GM18502 (cell line): Measurements from ENCODE around the gene DENND1B.
"Not testable (repeated sequence)": the region's sequence is repeated elsewhere in the genome, so short reads cannot be mapped to it uniquely, and the experiment has no call there.

Experiments used
- ATAC-seq: cut with Tn5 transposase; IDR thresholded peaks from one replicate; pipeline ENCODE4 v1.9.1; 2021; ENCODE audit warnings: mild to moderate bottlenecking; ENCODE audit not compliant: unreplicated experiment, poor library complexity

DENND1B gene

DNA sequence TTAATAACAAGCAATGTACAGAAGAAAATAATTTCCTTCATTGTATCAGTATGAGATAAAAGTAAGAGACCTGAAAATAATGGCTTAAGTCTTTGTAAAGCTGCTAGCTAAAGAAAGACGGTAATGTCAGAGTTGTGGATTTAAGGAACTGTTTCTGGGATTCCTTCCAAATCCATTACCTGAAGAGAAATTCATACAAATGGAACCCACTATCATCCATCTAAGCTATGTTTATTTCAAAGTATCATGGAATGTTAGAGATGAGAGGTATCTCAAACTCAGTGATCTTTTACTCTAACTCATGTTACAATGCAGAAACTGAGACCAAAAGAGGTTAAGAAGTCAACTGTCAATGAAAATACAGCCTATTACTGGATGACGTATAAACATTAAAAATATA, 197.7 kb downstream of the DENND1B start:
- ATAC-seq = no peak

DNA sequence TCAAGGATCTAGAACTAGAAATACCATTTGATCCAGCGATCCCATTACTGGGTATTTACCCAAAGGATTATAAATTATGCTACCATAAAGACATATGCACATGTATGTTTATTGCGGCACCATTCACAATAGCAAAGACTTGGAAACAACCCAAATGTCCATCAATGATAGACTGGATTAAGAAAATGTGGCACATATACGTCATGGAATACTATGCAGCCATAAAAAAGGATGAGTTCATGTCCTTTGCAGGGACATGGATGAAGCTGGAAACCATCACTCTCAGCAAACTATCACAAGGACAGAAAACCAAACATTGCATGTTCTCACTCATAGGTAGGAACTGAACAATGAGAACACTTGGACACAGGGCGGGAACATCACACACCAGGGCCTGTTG, 199.7 kb downstream of the DENND1B start:
- not testable (repeated sequence) for ATAC-seq

DNA sequence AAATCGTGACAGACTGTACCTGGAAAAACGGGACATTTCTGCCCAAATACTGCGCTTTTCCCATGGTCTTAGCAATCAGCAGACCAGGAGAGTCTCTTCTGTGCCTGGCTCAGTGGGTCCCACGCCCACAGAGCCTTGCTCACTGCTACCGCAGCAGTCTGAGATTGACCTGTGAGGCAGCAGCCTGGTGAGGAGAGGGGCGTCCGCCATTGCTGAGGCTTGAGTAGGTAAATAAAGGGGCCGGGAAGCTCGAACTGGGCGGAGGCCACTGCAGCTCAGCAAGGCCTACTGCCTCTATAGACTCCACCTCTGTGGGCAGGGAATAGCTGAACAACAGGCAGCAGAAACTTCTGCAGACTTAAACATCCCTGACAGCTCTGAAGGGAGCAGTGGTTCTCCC, 203.1 kb downstream of the DENND1B start:
- no peak for ATAC-seq

DNA sequence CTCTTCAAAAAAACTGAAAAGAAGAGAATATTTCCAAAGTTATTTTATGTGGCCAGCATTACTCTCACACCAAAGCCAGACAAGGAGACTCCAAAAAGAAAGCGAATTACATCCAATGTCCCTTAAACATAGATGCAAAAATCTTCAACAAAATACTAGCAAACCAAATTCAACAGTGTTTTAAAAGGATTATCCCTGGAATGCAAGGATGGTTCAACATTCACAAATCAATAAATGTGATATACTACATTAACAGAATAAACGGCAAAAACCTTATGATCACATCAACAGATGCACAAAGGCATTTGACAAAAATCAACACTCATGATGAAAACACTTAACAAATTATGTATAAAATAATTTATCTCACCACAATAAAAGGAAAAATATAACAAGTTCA, 207.8 kb downstream of the DENND1B start:
- ATAC-seq = no peak

DNA sequence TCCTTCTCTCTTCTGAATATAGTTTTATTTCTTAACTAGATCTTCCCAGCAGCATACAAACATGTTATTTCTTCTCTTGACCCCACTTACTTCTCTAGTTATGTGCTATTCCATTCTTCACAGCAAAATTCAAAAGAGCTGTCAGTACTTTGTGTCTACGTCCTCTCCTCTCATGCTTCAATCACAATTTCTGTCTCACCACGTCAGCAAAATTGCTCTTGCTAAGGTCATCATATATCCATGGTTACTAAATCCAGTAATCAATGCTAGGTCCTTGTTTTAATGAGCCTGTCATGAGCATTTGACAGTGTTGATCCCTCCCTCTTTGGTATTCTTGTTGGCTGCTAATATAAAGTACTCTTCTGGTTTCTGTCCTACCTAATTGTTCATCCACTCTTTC, 214.2 kb downstream of the DENND1B start:
- no peak for ATAC-seq

DNA sequence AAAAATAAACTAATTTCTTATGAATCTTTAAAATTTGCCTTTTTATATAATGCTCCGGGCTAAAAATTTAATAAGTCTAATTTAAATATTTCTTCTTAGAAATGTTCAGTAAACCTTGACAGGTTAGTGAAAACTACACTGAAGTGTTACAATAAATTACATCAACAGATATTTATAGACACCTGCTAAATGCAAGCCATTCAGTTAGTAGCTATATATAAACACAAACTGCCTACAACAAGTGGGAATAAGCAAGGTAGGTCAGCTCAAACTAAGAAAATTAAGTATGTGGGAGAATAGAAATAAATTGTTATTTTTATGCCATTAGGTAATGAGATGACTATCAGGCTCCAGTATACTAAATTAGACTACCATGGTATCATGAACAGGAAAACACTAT, 215.6 kb downstream of the DENND1B start:
- no peak for ATAC-seq

DNA sequence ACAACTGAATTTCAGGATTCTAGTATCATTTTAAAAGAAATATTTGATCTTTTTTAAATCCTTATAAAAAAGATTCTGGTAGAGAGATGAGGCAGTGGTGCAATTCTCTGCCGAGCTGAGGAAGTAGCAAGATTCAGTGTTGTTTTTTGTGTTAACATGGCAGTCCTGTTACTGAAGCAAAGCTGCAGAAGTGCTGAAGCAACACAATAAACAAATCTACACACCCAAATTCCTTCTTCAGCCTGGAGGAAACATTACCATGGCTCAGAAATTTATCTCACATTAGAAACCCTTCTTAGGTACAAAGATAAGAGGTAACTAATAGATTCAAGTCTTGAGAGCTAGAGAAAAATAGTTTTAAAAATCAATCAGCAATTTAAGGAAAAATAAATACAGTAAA, 216.0 kb downstream of the DENND1B start:
- no peak for ATAC-seq

DNA sequence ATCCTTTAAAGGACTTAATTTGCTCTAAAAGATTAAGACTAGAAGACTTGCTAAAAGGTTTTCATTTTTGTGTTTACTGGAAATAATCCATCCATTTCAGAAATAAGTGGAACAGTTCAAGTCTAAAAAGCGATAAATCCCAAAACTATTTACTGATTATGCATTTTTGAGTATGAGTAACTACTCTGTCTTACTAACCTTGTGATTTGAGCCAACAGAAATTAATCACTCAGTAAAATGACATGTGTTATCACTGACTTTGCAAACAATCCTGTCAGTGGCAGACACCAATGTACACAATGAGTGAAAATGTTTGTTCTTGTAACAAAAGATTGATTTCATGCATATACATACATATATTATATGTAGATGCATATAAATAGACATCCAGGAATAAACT, 218.0 kb downstream of the DENND1B start:
- ATAC-seq = no peak

DNA sequence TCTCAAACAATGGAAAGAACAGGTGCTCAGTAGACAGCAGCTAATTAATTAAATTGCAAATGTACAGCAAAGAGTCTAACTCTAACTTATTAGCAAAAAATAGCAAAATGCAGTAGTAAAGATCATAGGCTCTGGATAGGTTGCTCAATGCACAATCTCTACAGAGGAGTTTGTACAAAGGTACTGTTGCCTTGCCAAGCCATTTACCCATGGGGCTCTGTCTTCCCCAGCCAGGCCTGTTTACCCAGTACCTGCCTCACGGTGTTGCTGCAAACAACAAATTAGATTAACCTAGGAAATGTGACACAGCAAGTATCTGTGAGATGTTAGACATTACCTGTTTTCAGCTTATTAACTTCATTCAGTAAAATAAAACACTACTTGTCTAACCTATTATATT, 222.0 kb downstream of the DENND1B start:
- no peak for ATAC-seq

DNA sequence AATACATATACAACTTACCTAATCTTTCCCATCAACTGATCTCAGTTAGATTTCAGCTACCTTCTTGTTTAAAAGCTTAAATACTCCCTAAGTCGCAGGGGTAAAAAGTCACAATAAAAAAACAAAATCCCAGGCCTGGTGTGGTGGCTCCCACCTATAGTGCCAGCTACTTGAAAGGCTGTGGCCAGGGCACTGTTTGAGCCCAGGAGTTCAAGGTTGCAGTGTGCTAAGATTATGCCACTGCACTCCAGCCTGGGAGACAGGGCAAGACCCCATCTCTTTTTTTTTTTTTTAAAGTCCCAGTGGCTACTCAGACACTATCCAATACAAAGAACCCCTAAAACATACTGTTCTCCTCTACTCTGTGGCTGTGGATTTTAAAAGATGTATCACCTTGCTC, 228.3 kb downstream of the DENND1B start:
- ATAC-seq = no peak

DNA sequence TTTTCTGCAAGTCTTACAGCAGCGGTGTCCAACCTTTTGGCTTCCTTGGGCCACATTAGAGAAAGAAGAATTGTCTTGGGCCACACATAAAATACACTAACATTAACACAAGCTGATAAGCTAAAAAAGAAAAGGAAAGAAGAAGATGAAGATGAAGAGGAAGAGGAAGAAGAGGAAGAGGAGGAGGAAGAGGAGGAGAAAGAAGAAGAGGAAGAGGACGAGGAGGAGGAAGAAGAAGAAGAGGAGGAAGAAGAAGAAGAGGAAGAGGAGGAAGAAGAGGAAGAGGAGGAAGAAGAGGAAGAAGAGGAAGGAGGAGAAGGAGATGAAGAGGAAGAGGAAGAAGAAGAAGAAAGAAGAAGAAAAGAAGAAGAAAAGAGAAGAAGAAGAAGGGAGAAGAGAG, 230.7 kb downstream of the DENND1B start:
- no peak for ATAC-seq

DNA sequence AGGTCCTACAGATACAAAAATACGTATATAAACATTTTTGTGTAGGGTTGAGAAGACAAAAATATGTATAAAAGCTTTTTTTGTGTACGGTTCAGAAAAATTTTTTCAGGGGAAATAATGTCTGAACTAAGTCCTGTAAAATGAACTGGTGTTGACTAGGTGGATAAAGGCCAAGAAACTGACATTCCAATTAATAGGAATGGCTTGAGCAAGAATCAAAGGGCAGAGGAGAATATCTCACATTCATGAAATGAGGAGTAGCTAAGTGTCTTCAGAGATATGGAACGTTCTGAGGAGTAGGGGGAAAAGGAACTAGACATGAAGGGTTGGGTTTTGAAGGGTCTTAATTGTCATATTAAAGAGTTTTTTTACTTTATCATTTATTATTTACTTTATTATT, 231.2 kb downstream of the DENND1B start:
- no peak for ATAC-seq

DNA sequence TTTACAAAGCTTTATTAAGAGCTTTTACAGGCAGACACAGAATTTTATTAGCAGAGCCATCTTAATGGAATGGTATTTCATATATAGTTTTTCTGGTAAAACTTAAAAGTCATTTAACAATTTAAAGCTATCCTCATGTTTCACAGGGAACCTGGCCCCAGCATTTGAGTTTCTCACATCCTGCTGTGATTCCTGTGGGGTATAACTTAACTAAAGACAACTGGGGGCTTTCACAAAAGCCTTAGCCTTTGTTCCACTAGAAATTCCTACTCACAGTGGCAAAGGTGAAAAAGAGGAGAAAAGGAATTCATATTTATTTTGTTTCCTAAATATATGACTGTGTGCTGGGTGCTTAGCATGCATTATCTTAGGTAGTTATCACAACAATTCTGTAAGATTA, 233.9 kb downstream of the DENND1B start:
- ATAC-seq = no peak

DNA sequence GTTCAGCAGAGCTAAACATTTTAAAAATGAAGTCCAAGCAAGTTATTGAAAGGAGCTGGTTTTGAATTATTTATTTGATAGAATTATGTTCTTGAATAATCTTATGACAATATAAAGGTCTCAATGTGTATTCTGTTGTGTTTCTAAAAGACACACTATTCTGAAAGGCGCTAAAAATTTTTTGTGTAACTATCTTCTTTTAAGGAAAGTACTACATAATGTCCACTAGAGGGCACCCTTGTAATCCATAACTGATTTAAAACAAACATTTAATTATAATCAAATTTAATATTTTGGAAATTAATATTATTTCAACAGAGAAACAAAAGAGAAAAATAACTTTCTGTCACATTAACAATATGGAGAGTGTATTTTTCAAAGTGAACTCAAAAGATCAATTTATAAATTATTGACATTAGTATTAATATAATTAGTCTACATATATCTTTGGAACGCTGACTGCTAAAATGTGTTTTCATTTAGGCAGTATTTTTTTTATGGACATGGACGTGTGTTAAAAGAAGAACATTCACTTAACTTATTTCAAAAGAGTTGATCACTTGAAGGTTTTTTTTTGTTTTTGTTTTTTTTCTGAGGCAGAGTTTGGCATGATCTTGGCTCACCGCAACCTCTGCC, 248.4 kb downstream of the DENND1B start:
- peak; percentile 61 for ATAC-seq

DNA sequence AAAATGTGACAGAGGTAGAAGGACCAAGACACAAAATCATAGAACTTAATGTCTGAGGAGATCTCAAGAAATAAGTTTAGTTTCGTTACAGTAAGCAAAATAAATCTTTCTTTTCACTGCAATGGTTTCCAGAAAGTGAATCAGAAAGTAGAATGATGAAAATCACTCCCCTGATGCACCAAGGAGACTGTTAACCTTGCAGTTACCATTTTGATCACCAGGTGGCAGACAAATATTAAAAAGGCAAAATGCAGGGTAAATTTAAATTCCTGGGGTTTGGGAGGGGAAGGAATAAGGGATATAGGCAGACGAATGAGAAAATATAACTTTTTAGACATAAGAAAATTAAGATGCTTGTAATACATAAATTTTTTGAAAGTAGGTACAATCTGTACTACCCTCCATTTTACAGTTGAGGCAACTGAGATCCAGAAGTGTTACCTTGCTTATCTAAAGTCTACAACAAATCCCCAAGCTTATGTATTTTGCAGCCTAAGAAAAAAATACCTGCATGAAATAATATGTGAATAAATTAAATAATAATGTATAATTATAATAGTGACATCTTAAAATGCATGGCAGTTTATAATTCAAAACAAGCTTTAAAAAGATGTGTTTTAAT, 254.1 kb downstream of the DENND1B start:
- ATAC-seq = peak; percentile 80

DNA sequence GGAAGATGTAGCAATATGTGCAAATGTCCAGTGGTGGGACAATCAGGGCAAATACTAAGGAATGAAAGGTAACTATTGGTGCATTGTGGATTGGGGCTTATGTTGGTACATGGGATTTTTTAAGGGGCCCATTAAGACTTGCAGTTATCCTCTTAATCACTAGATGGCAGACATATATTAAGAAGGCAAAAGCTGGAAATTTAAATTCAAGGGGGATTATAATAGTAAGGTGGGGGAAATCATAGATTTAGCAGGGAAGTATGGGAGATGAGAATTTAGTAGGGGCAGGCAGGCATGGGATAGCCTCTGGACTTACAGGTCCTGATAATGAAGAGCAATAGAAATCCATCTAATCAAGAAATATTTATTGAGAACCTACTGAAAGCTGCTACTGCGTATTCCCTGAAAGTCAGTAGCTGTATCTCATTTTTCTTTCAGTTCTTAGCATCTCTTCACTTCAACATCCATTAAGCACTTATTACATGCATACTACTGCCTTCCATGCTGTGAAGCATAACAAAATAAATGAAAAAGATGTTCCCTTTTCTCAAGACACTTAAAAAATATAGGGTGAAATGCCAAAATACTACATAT, 255.4 kb downstream of the DENND1B start:
- peak; percentile 58 for ATAC-seq

DNA sequence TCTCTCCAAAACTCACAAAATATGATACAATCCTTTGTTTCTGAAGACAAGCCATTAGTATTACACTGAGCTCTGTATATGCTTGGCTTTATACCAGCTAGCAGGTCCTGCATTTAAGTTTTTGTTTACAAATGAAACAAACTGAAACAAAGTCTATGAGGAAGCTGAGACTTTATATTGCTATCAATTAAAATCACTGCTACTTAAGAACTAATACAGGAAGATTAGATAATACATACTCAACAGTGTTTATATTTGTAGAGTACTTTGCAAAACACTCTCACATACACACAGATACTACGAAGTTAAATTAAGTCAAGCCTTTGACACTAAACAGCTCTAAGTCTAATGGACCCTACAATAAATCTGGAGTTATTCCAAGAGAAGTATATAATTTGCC, 259.9 kb downstream of the DENND1B start:
- no peak for ATAC-seq

DNA sequence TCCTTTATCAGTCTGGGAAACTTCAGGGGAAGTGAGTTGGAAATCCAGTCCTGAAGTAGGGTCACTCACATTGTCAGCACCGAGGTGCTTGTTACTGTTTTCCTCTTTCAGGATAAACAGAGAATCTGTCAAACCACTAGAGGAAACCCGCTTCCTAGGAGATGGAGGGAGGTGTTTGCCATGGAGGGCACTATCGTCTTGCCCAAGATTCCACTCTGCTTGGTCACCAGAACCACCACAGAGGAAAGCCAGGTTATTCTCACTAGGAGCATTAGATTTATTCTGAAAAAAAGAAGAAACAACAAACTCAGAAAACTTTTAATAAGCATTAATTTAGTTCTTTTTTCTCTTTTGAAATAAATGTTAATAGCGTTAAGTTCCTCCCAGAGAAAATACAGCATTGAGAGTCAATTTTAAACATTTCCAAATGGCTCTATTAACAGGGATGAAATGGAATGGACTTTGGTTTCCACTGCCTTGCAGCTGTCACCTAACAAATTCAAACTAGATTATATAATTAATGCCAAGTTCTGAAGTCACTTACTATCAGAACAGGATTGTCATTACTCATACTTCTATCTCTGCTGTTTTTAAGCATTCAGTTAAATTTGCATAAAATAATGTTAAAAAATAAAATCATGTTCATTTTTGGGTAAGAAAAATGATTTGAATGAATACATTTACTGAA, 264.4 kb downstream of the DENND1B start:
- ATAC-seq = no peak

DNA sequence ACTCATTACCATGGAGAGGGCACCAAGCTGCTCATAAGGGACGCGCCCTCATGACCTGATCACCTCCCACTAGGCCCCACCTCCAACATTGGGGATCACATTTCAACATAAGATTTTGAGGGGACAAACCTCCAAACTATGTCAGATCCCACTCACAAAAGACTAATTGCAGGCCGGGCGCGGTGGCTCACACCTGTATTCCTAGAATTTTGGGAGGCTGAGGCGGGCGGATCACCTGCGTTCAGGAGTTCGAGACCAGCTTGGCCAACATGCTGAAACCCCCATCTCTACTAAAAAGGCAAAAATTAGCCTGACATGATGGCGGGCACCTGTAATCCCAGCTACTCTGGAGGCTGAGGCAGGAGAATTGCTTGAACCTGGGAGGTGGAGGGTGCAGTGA, 278.6 kb downstream of the DENND1B start:
- ATAC-seq = no peak

DNA sequence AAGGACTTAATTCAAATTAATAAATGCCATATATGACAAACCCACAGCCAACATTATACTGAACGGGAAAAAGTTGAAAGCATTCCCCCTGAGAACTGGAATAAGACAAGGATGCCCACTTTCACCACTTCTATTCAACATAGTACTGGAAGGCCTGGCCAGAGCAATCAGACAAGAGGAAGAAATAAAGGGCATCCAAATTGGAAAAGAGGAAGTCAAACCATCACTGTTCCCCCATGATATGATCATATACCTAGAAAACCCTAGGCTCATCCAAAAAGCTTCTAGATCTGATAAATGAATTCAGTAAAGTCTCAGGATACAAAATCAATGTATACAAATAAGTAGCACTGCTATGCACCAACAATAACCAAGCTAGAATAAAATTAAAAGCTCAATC, 283.8 kb downstream of the DENND1B start:
- ATAC-seq = not testable (repeated sequence)

DNA sequence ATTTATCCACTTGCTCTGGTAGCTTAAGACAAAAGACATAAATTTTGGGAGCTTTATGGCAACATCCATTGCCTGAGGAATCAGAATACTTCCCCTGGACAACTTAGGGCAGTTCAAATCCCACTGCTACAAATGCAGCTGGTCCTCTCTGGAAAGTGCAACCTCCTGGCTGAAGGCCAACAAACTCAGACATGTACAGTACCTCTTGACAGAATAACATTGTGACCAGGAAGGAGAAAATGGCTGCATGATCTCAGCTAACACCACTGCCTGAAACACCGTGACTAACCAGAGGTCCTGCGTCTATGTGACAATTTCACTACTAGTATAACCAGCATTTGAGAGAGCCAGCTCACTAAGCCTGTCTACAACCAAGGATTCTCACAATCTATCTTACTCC, 288.3 kb downstream of the DENND1B start:
- ATAC-seq = no peak

DNA sequence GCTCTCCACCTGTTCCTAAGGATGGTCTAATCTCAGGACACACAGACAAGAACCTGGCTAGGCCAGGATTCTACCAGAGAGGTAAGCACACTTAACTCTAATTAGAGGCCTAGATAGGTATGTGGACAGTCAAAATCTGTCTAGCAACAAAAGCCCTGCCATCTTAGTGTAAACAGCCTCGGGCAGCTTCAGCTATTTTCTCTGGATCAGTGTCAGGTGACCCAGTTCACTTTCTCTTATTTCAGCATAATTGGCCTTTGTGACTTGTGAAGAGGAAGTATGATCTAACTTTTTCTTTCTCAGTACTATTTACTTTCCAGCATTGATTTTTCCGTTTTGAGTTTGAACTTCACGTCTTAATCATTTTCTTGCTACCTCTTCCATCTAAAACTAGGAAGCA, 289.5 kb downstream of the DENND1B start:
- ATAC-seq = no peak
